Ovary (tissue), 10 donors: ENCODE data around the gene ZP4. TPM values are rescaled to one million over a fixed set of nuclear protein-coding genes. Genes with fewer than 3 reads are reported as not detected.

ENCODE experiments used
- DNase-seq, 5 donors: peaks; one replicate each; pipeline ENCODE4 v3.0.0-alpha.2; 2019 to 2020
- H3K27ac ChIP-seq, 2 donors: fragments of 200-600 bp; one replicate each; pipeline versions ENCODE4 v1.5.1 to v1.8.0; 2019 to 2022
- H3K27me3 ChIP-seq: fragments of 200-600 bp; one replicate; pipeline ENCODE4 v1.8.0; 2022
- H3K36me3 ChIP-seq: fragments of 200-600 bp; sonication (generic); one replicate; pipeline ENCODE4 v1.5.1; 2019
- H3K4me1 ChIP-seq: one replicate; pipeline ENCODE4 v1.8.1; 2013; ENCODE audit warnings: mild to moderate bottlenecking, moderate library complexity; ENCODE audit not compliant: insufficient read depth
- H3K4me3 ChIP-seq: fragments of 200-600 bp; sonication (generic); one replicate; pipeline ENCODE4 v1.5.1; 2017
- H3K9me3 ChIP-seq, 2 donors: fragments of 200-600 bp in 1 of 2; sonication (generic) in 1 of 2; one replicate each; pipeline versions ENCODE4 v1.5.1 to v1.8.1; 2013 to 2019; ENCODE audit warnings: mild to moderate bottlenecking in 1 of 2, moderate library complexity in 1 of 2
- EP300 ChIP-seq: sonication (generic); formaldehyde crosslinking; IDR thresholded peaks from one replicate; pipeline ENCODE4 v1.6.1; 2017; ENCODE audit warnings: antibody characterized with exemption
- POLR2A ChIP-seq: fragments of 450-650 bp; IDR thresholded peaks from one replicate; pipeline ENCODE4 v1.6.1; 2017; ENCODE audit warnings: antibody characterized with exemption, mild to moderate bottlenecking, moderate library complexity
- WGBS, 3 donors: extraction: QIAGEN DNeasy Blood & Tissue Kit in 1 of 3; methylation state at CpG; one replicate each; pipeline versions ENCODE4 v1.1.5 to v1.1.7; 2013 to 2017; 5-methylcytosine and 5-hydroxymethylcytosine counted together
- intact Hi-C, 4 donors: fragments of 100-400 bp; cut with DNase I; formaldehyde crosslinking; loops; one replicate each; pipeline versions ENCODE4 v1.11.0 to v1.15.1; 2022 to 2023
- long read RNA-seq, 3 donors: library from polyadenylated mRNA in 2 of 3; unstranded in 2 of 3; transcript quantifications; one replicate each; pipeline ENCODE4 v2.0.0 and lab custom pipeline, GENCODE V29; 2021 to 2026
- polyA plus RNA-seq, 2 donors: library from polyadenylated mRNA; stranded (reverse); fragments of 200-250 nt in 1 of 2; fragments of 350-450 nt in 1 of 2; fragmentation: Illumina TruSeq in 1 of 2; extraction: RNeasy Lipid Tissue Mini Kit (QIAGEN cat#74804) in 1 of 2; gene quantifications; one replicate each; pipeline ENCODE4 v1.2.3, GENCODE V29; 2013 to 2014
- total RNA-seq, 7 donors: library from RNA; depleted of rRNA in 2 of 7; stranded (reverse); fragments of >200 nt in 2 of 7; fragmentation: NEBNext Ultra II Directional in 3 of 7; extraction: Animal tissue kit (Norgen Biotek cat#: 25700) in 3 of 7; gene quantifications; one replicate each; pipeline versions ENCODE4 v1.1.0 to v1.2.4, GENCODE V29; 2016 to 2023
- TF ChIP-seq, protein P1 (sequence below), 3 donors: fragments of 450-650 bp in 2 of 3; fragments of 200-600 bp in 1 of 3; IDR thresholded peaks; one replicate each; pipeline versions ENCODE4 v1.5.1 to v1.8.0; 2016 to 2022; ENCODE audit warnings: antibody characterized with exemption in 3 of 3, mild to moderate bottlenecking in 1 of 3
- donor health status: DM: no; HTN: no; CAD: no; lungs with moderate emphysema.
- donor health status: DM: no; HTN: no; CAD: no.
- donor health status: Bipolar disorder and iron deficiency.
- donor health status: DM: yes; HTN: yes; CAD: no.
- donor health status: DM: no; HTN: no; CAD: no.
- donor health status: DM: yes; HTN: yes; CAD: no.

The ZP4 gene, protein sequence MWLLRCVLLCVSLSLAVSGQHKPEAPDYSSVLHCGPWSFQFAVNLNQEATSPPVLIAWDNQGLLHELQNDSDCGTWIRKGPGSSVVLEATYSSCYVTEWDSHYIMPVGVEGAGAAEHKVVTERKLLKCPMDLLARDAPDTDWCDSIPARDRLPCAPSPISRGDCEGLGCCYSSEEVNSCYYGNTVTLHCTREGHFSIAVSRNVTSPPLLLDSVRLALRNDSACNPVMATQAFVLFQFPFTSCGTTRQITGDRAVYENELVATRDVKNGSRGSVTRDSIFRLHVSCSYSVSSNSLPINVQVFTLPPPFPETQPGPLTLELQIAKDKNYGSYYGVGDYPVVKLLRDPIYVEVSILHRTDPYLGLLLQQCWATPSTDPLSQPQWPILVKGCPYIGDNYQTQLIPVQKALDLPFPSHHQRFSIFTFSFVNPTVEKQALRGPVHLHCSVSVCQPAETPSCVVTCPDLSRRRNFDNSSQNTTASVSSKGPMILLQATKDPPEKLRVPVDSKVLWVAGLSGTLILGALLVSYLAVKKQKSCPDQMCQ
- total RNA-seq (not detected), polyA plus RNA-seq (1 to 10 TPM in 1 of 2 donors, under 1 TPM in 1; 0.13 to 1.1 TPM)
- long read RNA-seq, donor 1 = 0 reads
- long read RNA-seq, donor 2 = 0 reads
- long read RNA-seq, donor 3 = 0 reads

DNA sequence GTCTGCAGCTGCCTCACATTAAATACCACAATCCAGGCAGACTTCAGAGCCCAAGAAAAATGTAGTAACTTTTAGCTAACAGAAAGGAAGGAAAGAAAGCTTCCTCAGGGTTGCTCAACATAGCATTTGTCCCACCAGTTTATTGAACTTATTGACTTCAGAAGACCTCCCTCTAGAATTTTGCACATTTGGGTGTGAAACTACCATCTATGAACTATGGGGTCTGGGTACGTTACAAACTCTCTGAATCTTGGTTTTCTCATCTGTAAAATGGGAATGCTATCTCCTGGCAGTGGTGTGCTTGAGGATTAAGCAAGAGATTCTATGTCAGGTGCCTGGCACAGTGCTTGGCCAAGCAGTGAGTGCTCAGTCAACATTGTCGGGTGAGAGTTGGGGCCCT, at the start of gene ZP4:
Gene ZP4, minus strand, starts transcription at position 101 of the 400 bp plus-strand sequence. CDS start 287 bp downstream, outside the sequence.
- DNase-seq = no peak
- no peak within 1 kb of the TSS for H3K27ac ChIP-seq
- no peaks in the 10 kb centered on the region for H3K27me3 ChIP-seq
- no peaks in the 10 kb centered on the region for H3K4me1 ChIP-seq
- 73 to 91% (median 89%) methylated on average over 2 of the region's 2 CpGs for WGBS, 3 donors
- no peaks in the 10 kb centered on the region for H3K36me3 ChIP-seq
- intact Hi-C loops = no loop called here
- TF ChIP-seq POLR2A (no peak), EP300 (no peak)
- TF ChIP-seq, protein P1, sequence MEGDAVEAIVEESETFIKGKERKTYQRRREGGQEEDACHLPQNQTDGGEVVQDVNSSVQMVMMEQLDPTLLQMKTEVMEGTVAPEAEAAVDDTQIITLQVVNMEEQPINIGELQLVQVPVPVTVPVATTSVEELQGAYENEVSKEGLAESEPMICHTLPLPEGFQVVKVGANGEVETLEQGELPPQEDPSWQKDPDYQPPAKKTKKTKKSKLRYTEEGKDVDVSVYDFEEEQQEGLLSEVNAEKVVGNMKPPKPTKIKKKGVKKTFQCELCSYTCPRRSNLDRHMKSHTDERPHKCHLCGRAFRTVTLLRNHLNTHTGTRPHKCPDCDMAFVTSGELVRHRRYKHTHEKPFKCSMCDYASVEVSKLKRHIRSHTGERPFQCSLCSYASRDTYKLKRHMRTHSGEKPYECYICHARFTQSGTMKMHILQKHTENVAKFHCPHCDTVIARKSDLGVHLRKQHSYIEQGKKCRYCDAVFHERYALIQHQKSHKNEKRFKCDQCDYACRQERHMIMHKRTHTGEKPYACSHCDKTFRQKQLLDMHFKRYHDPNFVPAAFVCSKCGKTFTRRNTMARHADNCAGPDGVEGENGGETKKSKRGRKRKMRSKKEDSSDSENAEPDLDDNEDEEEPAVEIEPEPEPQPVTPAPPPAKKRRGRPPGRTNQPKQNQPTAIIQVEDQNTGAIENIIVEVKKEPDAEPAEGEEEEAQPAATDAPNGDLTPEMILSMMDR (IDR thresholded peaks at IDR 0.05) = no peak
- no peaks in the 10 kb centered on the region for H3K9me3 ChIP-seq
- no peak within 1 kb of the TSS for H3K4me3 ChIP-seq

DNA sequence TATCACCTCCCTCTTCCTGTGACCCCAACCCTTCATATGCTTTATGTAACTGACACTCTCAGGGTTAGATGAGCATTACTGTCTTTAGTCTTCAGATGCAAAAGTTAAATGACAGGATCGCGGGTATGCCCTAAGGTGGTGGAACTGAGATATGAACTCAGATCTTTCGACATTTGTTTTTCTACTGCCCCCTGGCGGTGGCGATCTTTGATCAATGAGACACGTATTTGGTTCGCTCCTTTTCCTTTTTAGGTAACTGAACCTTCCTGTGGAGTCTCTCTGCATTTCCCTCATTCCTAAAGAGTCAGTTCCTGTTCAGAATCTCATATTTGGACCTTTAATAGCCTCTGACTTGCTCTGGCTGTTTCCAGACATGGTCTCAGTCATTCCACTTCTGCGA, 47.8 kb upstream of the ZP4 start:
- Histone ChIP-seq H3K4me1 (no peaks in the 10 kb centered on the region), H3K27ac (no peak overlapping the region), H3K36me3 (no peaks in the 10 kb centered on the region), H3K27me3 (no peaks in the 10 kb centered on the region), H3K9me3 (no peaks in the 10 kb centered on the region), H3K4me3 (no peak overlapping the region)
- 77 to 80% (median 78%) methylated on average over 8 of the region's 8 CpGs for WGBS, 3 donors
- TF ChIP-seq, protein P1 (IDR thresholded peaks at IDR 0.05) = no peak
- DNase-seq = no peak
- intact Hi-C loops = no loop called here

DNA sequence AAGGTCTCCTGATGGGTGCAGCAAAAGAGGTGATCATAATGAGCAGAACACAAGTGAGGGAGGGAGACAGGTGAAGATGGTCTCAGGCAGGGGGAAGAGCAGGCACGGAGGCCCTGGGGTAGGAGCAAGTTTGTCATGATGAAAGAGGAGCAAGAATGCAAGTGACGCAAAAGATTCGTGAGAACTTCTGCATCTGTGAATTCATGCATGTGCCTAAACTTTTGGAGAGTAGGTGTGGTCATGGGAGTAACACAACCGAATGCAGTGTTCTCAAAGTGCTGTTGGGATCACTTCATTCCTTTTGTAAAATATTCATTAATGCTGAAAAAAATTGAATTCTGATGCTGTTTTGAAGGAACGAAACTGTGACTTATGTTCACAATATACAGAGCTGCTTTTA, 47.3 kb upstream of the ZP4 start:
- TF ChIP-seq EP300 (no peak), POLR2A (no peak)
- TF ChIP-seq, protein P1 (IDR thresholded peaks at IDR 0.05) = no peak
- intact Hi-C loops = no loop called here
- Histone ChIP-seq H3K9me3 (no peaks in the 10 kb centered on the region), H3K4me1 (no peaks in the 10 kb centered on the region), H3K36me3 (no peaks in the 10 kb centered on the region), H3K4me3 (no peak overlapping the region), H3K27ac (no peak overlapping the region), H3K27me3 (no peaks in the 10 kb centered on the region)
- no peak for DNase-seq
- WGBS, 3 donors = 90 to 93% (median 92%) methylated on average over 5 of the region's 5 CpGs

DNA sequence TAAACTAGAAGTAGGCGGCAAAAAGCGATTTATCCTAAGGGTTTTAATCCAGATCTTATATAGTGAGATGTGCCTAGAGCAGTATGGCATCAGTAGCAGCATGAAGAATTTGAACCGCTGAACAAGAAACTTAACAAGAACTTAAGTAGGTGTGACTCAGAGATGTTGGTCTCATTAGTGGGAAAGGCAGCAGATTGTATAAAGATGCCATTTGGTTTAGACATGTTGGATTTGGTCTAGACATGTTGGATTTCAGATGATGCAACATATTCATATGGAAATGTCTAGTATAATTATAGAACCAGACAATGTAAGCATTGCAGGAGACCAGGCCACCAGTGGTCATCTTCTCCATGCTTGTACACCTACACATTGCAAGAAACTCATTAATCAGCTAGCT, 42.1 kb upstream of the ZP4 start:
- H3K27ac ChIP-seq = no peak overlapping the region
- no peaks in the 10 kb centered on the region for H3K27me3 ChIP-seq
- no peaks in the 10 kb centered on the region for H3K36me3 ChIP-seq
- TF ChIP-seq, protein P1 (IDR thresholded peaks at IDR 0.05) = no peak
- no peak for TF ChIP-seq POLR2A
- TF ChIP-seq EP300 = no peak
- no peaks in the 10 kb centered on the region for H3K9me3 ChIP-seq
- no peak for DNase-seq
- 97 to 98% (median 97%) methylated on average over 3 of the region's 3 CpGs for WGBS, 3 donors
- H3K4me1 ChIP-seq = no peaks in the 10 kb centered on the region
- no peak overlapping the region for H3K4me3 ChIP-seq
- intact Hi-C loops = no loop called here
